Measurements from ENCODE around the gene NBEA. TPM values are rescaled to one million over a fixed set of nuclear protein-coding genes. Genes with fewer than 3 reads are reported as not detected.

Gene NBEA
- total and polyA plus RNA-seq, 2 experiments from 2014 or later, result 9.1 to 29.1 TPM

DNA sequence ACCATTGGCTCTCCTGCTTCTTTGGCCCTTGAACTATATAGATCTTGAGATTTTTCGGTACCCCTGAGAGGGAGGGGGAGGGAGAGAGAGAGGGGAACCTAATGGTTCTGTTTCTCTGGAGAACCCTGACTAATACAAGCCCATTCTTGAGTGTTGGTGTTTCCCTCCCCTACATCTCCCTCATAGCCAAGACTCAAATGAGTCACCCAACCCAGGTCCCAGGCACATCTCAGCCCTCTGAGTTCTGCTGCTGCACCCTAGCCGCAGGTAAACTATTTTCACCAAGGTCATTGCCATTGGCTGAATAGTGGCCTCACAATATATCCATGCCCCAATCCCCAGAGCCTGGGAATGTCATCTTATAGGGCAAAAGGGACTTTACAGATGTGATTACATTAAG is 760.2 kb downstream of the NBEA start (continued):
- TF ChIP-seq, protein P1, sequence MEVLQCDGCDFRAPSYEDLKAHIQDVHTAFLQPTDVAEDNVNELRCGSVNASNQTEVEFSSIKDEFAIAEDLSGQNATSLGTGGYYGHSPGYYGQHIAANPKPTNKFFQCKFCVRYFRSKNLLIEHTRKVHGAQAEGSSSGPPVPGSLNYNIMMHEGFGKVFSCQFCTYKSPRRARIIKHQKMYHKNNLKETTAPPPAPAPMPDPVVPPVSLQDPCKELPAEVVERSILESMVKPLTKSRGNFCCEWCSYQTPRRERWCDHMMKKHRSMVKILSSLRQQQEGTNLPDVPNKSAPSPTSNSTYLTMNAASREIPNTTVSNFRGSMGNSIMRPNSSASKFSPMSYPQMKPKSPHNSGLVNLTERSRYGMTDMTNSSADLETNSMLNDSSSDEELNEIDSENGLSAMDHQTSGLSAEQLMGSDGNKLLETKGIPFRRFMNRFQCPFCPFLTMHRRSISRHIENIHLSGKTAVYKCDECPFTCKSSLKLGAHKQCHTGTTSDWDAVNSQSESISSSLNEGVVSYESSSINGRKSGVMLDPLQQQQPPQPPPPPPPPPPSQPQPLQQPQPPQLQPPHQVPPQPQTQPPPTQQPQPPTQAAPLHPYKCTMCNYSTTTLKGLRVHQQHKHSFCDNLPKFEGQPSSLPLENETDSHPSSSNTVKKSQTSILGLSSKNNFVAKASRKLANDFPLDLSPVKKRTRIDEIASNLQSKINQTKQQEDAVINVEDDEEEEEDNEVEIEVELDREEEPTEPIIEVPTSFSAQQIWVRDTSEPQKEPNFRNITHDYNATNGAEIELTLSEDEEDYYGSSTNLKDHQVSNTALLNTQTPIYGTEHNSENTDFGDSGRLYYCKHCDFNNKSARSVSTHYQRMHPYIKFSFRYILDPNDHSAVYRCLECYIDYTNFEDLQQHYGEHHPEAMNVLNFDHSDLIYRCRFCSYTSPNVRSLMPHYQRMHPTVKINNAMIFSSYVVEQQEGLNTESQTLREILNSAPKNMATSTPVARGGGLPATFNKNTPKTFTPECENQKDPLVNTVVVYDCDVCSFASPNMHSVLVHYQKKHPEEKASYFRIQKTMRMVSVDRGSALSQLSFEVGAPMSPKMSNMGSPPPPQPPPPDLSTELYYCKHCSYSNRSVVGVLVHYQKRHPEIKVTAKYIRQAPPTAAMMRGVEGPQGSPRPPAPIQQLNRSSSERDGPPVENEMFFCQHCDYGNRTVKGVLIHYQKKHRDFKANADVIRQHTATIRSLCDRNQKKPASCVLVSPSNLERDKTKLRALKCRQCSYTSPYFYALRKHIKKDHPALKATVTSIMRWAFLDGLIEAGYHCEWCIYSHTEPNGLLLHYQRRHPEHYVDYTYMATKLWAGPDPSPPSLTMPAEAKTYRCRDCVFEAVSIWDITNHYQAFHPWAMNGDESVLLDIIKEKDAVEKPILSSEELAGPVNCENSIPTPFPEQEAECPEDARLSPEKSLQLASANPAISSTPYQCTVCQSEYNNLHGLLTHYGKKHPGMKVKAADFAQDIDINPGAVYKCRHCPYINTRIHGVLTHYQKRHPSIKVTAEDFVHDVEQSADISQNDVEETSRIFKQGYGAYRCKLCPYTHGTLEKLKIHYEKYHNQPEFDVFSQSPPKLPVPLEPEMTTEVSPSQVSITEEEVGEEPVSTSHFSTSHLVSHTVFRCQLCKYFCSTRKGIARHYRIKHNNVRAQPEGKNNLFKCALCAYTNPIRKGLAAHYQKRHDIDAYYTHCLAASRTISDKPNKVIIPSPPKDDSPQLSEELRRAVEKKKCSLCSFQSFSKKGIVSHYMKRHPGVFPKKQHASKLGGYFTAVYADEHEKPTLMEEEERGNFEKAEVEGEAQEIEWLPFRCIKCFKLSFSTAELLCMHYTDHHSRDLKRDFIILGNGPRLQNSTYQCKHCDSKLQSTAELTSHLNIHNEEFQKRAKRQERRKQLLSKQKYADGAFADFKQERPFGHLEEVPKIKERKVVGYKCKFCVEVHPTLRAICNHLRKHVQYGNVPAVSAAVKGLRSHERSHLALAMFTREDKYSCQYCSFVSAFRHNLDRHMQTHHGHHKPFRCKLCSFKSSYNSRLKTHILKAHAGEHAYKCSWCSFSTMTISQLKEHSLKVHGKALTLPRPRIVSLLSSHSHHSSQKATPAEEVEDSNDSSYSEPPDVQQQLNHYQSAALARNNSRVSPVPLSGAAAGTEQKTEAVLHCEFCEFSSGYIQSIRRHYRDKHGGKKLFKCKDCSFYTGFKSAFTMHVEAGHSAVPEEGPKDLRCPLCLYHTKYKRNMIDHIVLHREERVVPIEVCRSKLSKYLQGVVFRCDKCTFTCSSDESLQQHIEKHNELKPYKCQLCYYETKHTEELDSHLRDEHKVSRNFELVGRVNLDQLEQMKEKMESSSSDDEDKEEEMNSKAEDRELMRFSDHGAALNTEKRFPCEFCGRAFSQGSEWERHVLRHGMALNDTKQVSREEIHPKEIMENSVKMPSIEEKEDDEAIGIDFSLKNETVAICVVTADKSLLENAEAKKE (CRISPR knock-in tag; IDR thresholded peaks at IDR 0.05), result no peak
- no peak for TF ChIP-seq JUNB (IDR thresholded peaks at IDR 0.05; ENCODE audit: unreplicated experiment)
- TF ChIP-seq EZH2phosphoT487 (IDR thresholded peaks at IDR 0.05; ENCODE audit: unreplicated experiment), result no peak
- no peak for TF ChIP-seq ZNF331 (CRISPR knock-in tag; IDR thresholded peaks at IDR 0.05; ENCODE audit: low read depth)

DNA sequence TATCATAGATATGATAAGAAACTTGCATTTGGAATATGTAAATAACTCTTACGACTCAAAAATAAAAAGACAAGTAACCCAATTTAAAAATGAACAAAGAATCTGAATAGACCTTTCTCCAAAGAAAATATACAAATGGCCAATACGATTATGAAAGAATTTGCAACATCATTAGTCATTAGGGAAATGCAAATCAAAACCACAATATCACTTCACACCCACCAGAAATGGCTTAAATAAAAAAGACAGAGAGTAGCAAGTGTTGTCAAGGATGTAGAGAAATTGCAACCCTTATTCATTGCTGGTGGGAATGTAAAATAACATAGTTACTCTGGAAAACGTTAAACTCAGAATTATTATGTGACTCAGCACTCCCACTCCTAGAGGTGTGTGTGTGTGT is 761.0 kb downstream of the NBEA start:
- Mint-ChIP-seq H3K4me1 (peaks cover 15% of the 10 kb centered on the region), H3K9me3 (no peaks in the 10 kb centered on the region; the same call in 2 of the 3 replicates), H3K27ac (no peak overlapping the region), H3K36me3 (ENCODE audit: low read depth) (no peaks in the 10 kb centered on the region; the same call in 2 of the 3 replicates), H3K4me3 (no peak overlapping the region), H3K27me3 (ENCODE audit: insufficient read depth, low read depth, poor library complexity) (peaks cover 3% of the 10 kb centered on the region)
- H3F3A ChIP-seq (replicated peaks; ENCODE audit: low read depth), result no peaks in the 10 kb centered on the region
- H2AFZ ChIP-seq, result no peak overlapping the region
- no peak overlapping the region for H3K4me2 ChIP-seq
- H3K4me3 ChIP-seq, result no peak overlapping the region
- no peaks in the 10 kb centered on the region for H3K36me3 ChIP-seq (ENCODE audit: insufficient read depth)
- peaks cover 15% of the 10 kb centered on the region; the same call in 1 of the 2 replicates for H3K4me1 ChIP-seq (ENCODE audit: insufficient read depth)
- H3K27me3 ChIP-seq (ENCODE audit: insufficient read depth), result no peaks in the 10 kb centered on the region
- no peak for ATAC-seq
- DNase-seq (ENCODE audit: low spot score), result no peak
- no peak for TF ChIP-seq EZH2phosphoT487 (IDR thresholded peaks at IDR 0.05; ENCODE audit: unreplicated experiment)
- TF ChIP-seq JUNB (IDR thresholded peaks at IDR 0.05; ENCODE audit: unreplicated experiment), result no peak
- no peak for TF ChIP-seq STAT1 (IDR thresholded peaks at IDR 0.05; ENCODE audit: unreplicated experiment)
- TF ChIP-seq, protein P2, sequence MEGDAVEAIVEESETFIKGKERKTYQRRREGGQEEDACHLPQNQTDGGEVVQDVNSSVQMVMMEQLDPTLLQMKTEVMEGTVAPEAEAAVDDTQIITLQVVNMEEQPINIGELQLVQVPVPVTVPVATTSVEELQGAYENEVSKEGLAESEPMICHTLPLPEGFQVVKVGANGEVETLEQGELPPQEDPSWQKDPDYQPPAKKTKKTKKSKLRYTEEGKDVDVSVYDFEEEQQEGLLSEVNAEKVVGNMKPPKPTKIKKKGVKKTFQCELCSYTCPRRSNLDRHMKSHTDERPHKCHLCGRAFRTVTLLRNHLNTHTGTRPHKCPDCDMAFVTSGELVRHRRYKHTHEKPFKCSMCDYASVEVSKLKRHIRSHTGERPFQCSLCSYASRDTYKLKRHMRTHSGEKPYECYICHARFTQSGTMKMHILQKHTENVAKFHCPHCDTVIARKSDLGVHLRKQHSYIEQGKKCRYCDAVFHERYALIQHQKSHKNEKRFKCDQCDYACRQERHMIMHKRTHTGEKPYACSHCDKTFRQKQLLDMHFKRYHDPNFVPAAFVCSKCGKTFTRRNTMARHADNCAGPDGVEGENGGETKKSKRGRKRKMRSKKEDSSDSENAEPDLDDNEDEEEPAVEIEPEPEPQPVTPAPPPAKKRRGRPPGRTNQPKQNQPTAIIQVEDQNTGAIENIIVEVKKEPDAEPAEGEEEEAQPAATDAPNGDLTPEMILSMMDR (conservative IDR thresholded peaks at IDR 0.05; ENCODE audit: low read depth in 2 of 2), result no peak
- no peak for TF ChIP-seq NANOG (IDR thresholded peaks at IDR 0.05; ENCODE audit: borderline replicate concordance)
- no peak for TF ChIP-seq ZNF331 (CRISPR knock-in tag; IDR thresholded peaks at IDR 0.05; ENCODE audit: low read depth)
- TF ChIP-seq, protein P3, sequence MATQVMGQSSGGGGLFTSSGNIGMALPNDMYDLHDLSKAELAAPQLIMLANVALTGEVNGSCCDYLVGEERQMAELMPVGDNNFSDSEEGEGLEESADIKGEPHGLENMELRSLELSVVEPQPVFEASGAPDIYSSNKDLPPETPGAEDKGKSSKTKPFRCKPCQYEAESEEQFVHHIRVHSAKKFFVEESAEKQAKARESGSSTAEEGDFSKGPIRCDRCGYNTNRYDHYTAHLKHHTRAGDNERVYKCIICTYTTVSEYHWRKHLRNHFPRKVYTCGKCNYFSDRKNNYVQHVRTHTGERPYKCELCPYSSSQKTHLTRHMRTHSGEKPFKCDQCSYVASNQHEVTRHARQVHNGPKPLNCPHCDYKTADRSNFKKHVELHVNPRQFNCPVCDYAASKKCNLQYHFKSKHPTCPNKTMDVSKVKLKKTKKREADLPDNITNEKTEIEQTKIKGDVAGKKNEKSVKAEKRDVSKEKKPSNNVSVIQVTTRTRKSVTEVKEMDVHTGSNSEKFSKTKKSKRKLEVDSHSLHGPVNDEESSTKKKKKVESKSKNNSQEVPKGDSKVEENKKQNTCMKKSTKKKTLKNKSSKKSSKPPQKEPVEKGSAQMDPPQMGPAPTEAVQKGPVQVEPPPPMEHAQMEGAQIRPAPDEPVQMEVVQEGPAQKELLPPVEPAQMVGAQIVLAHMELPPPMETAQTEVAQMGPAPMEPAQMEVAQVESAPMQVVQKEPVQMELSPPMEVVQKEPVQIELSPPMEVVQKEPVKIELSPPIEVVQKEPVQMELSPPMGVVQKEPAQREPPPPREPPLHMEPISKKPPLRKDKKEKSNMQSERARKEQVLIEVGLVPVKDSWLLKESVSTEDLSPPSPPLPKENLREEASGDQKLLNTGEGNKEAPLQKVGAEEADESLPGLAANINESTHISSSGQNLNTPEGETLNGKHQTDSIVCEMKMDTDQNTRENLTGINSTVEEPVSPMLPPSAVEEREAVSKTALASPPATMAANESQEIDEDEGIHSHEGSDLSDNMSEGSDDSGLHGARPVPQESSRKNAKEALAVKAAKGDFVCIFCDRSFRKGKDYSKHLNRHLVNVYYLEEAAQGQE (IDR thresholded peaks at IDR 0.05; ENCODE audit: unreplicated experiment), result no peak
- no peaks in the 10 kb centered on the region for H4K20me1 ChIP-seq (replicated peaks; ENCODE audit: insufficient read depth)
- no peak overlapping the region for H3K27ac ChIP-seq (ENCODE audit: low read depth)
- H3K9me2 ChIP-seq (ENCODE audit: insufficient read depth), result peaks cover 7% of the 10 kb centered on the region; the same call in 1 of the 2 replicates
- H3K79me2 ChIP-seq (replicated peaks; ENCODE audit: insufficient read depth), result no peaks in the 10 kb centered on the region

Data from GM23338 (cell line).